GM23338 (cell line): ENCODE data around the gene EIF2S3. TPM values are rescaled to one million over a fixed set of nuclear protein-coding genes. Genes with fewer than 3 reads are reported as not detected.
A peak's percentile ranks its signal among the peaks of the same experiment; 100 is the strongest.

Experiments
- ATAC-seq: fragments of 200-7000 bp; cut with Tn5 transposase; 3 replicates; pipeline ENCODE4 v1.9.1; 2020
- DNase-seq: peaks from one replicate; pipeline ENCODE4 v3.0.0-alpha.2; 2015; ENCODE audit warnings: low spot score
- H2AFZ ChIP-seq: fragments of 200-600 bp; sonication (generic); 2 replicates; pipeline ENCODE4 v1.8.0; 2016; ENCODE audit warnings: antibody characterized with exemption, mild to moderate bottlenecking, moderate library complexity
- H3F3A ChIP-seq: fragments of 200-600 bp; sonication (generic); replicated peaks from 2 replicates; pipeline ENCODE4 v1.8.0; 2017; ENCODE audit warnings: antibody characterized with exemption, mixed run types, low read depth
- H3K27ac ChIP-seq: fragments of 200-600 bp; sonication (generic); 2 replicates; pipeline ENCODE4 v1.6.1; 2016; ENCODE audit warnings: low read depth
- H3K27me3 ChIP-seq: fragments of 200-600 bp; sonication (generic); 2 replicates; pipeline ENCODE4 v1.8.0; 2016; ENCODE audit warnings: mild to moderate bottlenecking, mixed run types, moderate library complexity; ENCODE audit not compliant: insufficient read depth
- H3K36me3 ChIP-seq: fragments of 200-600 bp; sonication (generic); 2 replicates; pipeline ENCODE4 v1.8.0; 2016; ENCODE audit warnings: mild to moderate bottlenecking; ENCODE audit not compliant: insufficient read depth
- H3K4me1 ChIP-seq: fragments of 200-600 bp; sonication (generic); 2 replicates; pipeline ENCODE4 v1.8.0; 2016; ENCODE audit warnings: mild to moderate bottlenecking, moderate library complexity; ENCODE audit not compliant: insufficient read depth
- H3K4me2 ChIP-seq: fragments of 200-600 bp; sonication (generic); 2 replicates; pipeline ENCODE4 v1.7.1; 2017; ENCODE audit warnings: mixed run types
- H3K4me3 ChIP-seq: fragments of 200-600 bp; sonication (generic); 2 replicates; pipeline ENCODE4 v1.6.1; 2016; ENCODE audit warnings: mixed run types
- H3K79me2 ChIP-seq: fragments of 200-600 bp; sonication (generic); replicated peaks from 2 replicates; pipeline ENCODE4 v1.8.0; 2017; ENCODE audit warnings: mild to moderate bottlenecking; ENCODE audit not compliant: insufficient read depth
- H3K9me2 ChIP-seq: fragments of 200-600 bp; sonication (generic); 2 replicates; pipeline ENCODE4 v1.8.0; 2017; ENCODE audit not compliant: insufficient read depth
- H4K20me1 ChIP-seq: fragments of 200-600 bp; sonication (generic); replicated peaks from 2 replicates; pipeline ENCODE4 v1.8.0; 2017; ENCODE audit warnings: mild to moderate bottlenecking; ENCODE audit not compliant: insufficient read depth
- H3K27ac Mint-ChIP-seq: 2 replicates; pipeline ENCODE4 v1.8.0; 2020; ENCODE audit warnings: inconsistent platforms, mild to moderate bottlenecking, moderate library complexity, mixed read lengths
- H3K27me3 Mint-ChIP-seq: 3 replicates; pipeline ENCODE4 v1.8.0; 2022; ENCODE audit warnings: low read depth, mild to moderate bottlenecking, moderate library complexity, mixed read lengths, inconsistent platforms; ENCODE audit not compliant: insufficient read depth, poor library complexity
- H3K36me3 Mint-ChIP-seq: 3 replicates; pipeline ENCODE4 v1.8.0; 2021; ENCODE audit warnings: low read depth, mild to moderate bottlenecking, inconsistent platforms, moderate library complexity, mixed read lengths
- H3K4me1 Mint-ChIP-seq: 3 replicates; pipeline ENCODE4 v1.8.0; 2020; ENCODE audit warnings: mild to moderate bottlenecking, inconsistent platforms, mixed read lengths
- H3K4me3 Mint-ChIP-seq: 3 replicates; pipeline ENCODE4 v1.8.0; 2021; ENCODE audit warnings: moderate library complexity, mild to moderate bottlenecking, inconsistent platforms, mixed read lengths
- H3K9me3 Mint-ChIP-seq: 3 replicates; pipeline ENCODE4 v1.8.0; 2020; ENCODE audit warnings: moderate library complexity, mild to moderate bottlenecking, inconsistent platforms, mixed read lengths
- CREB1 ChIP-seq: fragments of 250-450 bp; sonication (Bioruptor Pico); IDR thresholded peaks from 2 replicates; pipeline ENCODE4 v1.5.0; 2020; ENCODE audit warnings: low read depth, mild to moderate bottlenecking, moderate library complexity
- CTCF ChIP-seq, 2 experiments: fragments of 200-600 bp in 1 of 2; sonication (generic) in 1 of 2; conservative IDR thresholded peaks; 2 replicates each; pipeline versions ENCODE4 v1.5.1 to v1.6.1; 2016 to 2017; ENCODE audit warnings: antibody characterized with exemption in 2 of 2, low read depth in 2 of 2, mild to moderate bottlenecking in 2 of 2, moderate library complexity in 1 of 2
- EZH2 ChIP-seq: fragments of 200-600 bp; sonication (generic); IDR thresholded peaks from one replicate; pipeline ENCODE4 v1.8.0; 2017; ENCODE audit warnings: antibody characterized with exemption, mild to moderate bottlenecking, low read depth; ENCODE audit not compliant: unreplicated experiment
- EZH2phosphoT487 ChIP-seq: fragments of 200-600 bp; sonication (generic); IDR thresholded peaks from one replicate; pipeline ENCODE4 v1.8.1; 2018; ENCODE audit warnings: antibody characterized with exemption; ENCODE audit not compliant: unreplicated experiment
- JUNB ChIP-seq: IDR thresholded peaks from one replicate; pipeline ENCODE4 v1.6.1; 2016; ENCODE audit warnings: antibody characterized with exemption; ENCODE audit not compliant: unreplicated experiment
- NANOG ChIP-seq: IDR thresholded peaks from 2 replicates; pipeline ENCODE4 v1.6.1; 2016; ENCODE audit warnings: antibody characterized with exemption, borderline replicate concordance
- REST ChIP-seq: IDR thresholded peaks from one replicate; pipeline ENCODE4 v1.6.1; 2018; ENCODE audit warnings: antibody characterized with exemption; ENCODE audit not compliant: unreplicated experiment
- STAT1 ChIP-seq: IDR thresholded peaks from one replicate; pipeline ENCODE4 v1.6.1; 2016; ENCODE audit warnings: antibody characterized with exemption; ENCODE audit not compliant: unreplicated experiment
- ZNF114 ChIP-seq: fragments of 250-450 bp; sonication (Bioruptor Pico); IDR thresholded peaks from 2 replicates; pipeline ENCODE4 v1.5.0; 2020; ENCODE audit warnings: mild to moderate bottlenecking, moderate library complexity
- ZNF331 ChIP-seq: fragments of 250-450 bp; sonication (Bioruptor Pico); IDR thresholded peaks from 2 replicates; pipeline ENCODE4 v1.5.0; 2020; ENCODE audit warnings: low read depth, mild to moderate bottlenecking, moderate library complexity
- polyA plus RNA-seq: library from polyadenylated mRNA; unstranded; fragments of >200 nt; fragmentation: Nextera tagmentation; extraction: Ambion mirVana; gene quantifications from 2 replicates; pipeline ENCODE4 v1.2.1, GENCODE V29; 2016
- total RNA-seq: library from RNA; depleted of rRNA; stranded (reverse); fragments of >200 nt; shearing (Covaris generic); gene quantifications from 2 replicates; pipeline ENCODE4 v1.2.3, GENCODE V29; 2014
- TF ChIP-seq, protein P1 (sequence below): IDR thresholded peaks from 2 replicates; pipeline ENCODE4 v1.6.1; 2016; ENCODE audit warnings: antibody characterized with exemption

EIF2S3 gene
- total and polyA plus RNA-seq, 2 experiments from 2014 or later, result 90.5 to 323 TPM

DNA sequence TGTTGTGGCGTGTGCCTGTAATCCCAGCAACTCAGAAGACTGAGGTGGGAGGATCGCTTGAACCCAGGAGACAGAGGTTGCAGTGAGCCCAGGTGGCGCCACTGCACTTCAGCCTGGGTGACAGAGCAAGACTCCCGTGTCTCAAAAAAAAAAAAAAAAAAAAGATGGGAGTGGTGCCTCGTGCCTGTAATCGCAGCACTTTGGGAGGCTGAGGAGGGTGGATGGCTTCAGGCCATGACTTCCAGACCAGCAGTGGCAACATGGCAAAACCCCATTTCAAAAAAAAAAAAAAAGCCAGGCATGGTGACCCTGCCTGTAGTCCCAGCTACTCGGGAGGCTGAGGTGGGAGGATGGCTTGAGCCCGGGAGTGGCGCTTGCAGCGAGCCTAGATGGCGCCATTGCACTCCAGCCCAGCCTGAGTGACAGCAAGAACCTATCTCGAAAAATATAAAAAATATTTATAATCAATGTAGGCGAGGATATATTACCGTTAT is 27.0 kb downstream of the EIF2S3 start:
- DNase-seq (peak; percentile 57), ATAC-seq (peak; percentile 77)
- no peaks in the 10 kb centered on the region for H3K27me3 ChIP-seq
- Mint-ChIP-seq H3K27me3 (no peaks in the 10 kb centered on the region), H3K4me3 (no peak overlapping the region), H3K27ac (no peak overlapping the region), H3K36me3 (peaks cover 19% of the 10 kb centered on the region; the same call in 2 of the 3 replicates), H3K9me3 (no peaks in the 10 kb centered on the region), H3K4me1 (peaks cover 5% of the 10 kb centered on the region; the same call in 2 of the 3 replicates)
- H2AFZ ChIP-seq, result no peak overlapping the region
- TF ChIP-seq, protein P1, sequence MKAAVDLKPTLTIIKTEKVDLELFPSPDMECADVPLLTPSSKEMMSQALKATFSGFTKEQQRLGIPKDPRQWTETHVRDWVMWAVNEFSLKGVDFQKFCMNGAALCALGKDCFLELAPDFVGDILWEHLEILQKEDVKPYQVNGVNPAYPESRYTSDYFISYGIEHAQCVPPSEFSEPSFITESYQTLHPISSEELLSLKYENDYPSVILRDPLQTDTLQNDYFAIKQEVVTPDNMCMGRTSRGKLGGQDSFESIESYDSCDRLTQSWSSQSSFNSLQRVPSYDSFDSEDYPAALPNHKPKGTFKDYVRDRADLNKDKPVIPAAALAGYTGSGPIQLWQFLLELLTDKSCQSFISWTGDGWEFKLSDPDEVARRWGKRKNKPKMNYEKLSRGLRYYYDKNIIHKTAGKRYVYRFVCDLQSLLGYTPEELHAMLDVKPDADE, result no peak
- peak; percentile 53 to 68 for TF ChIP-seq CTCF (conservative IDR thresholded peaks at IDR 0.05; ENCODE audit: low read depth in 2 of 2)
- H3K79me2 ChIP-seq, result no peaks in the 10 kb centered on the region
- H3F3A ChIP-seq, result no peaks in the 10 kb centered on the region; the same call in 1 of the 2 replicates
- no peaks in the 10 kb centered on the region; the same call in 1 of the 2 replicates for H3K36me3 ChIP-seq
- H3K9me2 ChIP-seq, result no peaks in the 10 kb centered on the region
- H3K4me1 ChIP-seq, result no peaks in the 10 kb centered on the region
- no peak overlapping the region for H3K27ac ChIP-seq
- H3K4me3 ChIP-seq, result no peak overlapping the region
- no peaks in the 10 kb centered on the region for H4K20me1 ChIP-seq
- H3K4me2 ChIP-seq, result no peak overlapping the region

DNA sequence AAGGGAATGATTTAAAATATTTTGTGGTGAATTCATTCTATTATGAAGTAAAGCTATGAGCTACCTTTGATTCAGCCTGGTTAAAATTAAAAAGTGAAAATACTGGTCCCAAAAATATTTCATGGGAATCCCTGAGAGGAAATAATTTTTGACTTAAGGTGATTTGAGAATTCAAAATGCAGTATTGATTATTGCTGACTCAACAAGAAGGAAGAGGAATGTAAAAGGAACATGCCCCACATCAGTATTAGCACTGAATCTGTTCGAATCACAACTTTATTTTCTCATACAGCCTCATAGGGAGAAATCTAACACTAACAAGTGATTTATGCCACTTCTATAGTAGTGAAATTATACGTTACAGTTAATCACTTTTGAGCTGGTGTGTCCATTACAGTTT is 27.7 kb downstream of the EIF2S3 start:
- Histone ChIP-seq H3F3A (no peaks in the 10 kb centered on the region; the same call in 1 of the 2 replicates), H3K4me3 (no peak overlapping the region), H3K36me3 (no peaks in the 10 kb centered on the region; the same call in 1 of the 2 replicates), H3K4me1 (no peaks in the 10 kb centered on the region), H2AFZ (no peak overlapping the region), H4K20me1 (no peaks in the 10 kb centered on the region), H3K79me2 (no peaks in the 10 kb centered on the region), H3K27me3 (no peaks in the 10 kb centered on the region), H3K9me2 (no peaks in the 10 kb centered on the region), H3K27ac (no peak overlapping the region), H3K4me2 (no peak overlapping the region)
- ATAC-seq, result no peak
- H3K4me3 Mint-ChIP-seq, result no peak overlapping the region
- DNase-seq, result no peak
- peaks cover 5% of the 10 kb centered on the region; the same call in 2 of the 3 replicates for H3K4me1 Mint-ChIP-seq
- H3K27ac Mint-ChIP-seq, result no peak overlapping the region
- no peaks in the 10 kb centered on the region for H3K27me3 Mint-ChIP-seq
- no peaks in the 10 kb centered on the region for H3K9me3 Mint-ChIP-seq
- peaks cover 13% of the 10 kb centered on the region; the same call in 2 of the 3 replicates for H3K36me3 Mint-ChIP-seq
- TF ChIP-seq NANOG (no peak), ZNF114 (CRISPR knock-in tag) (no peak), ZNF331 (CRISPR knock-in tag) (no peak), CREB1 (no peak), JUNB (no peak), EZH2 (no peak), REST (no peak), CTCF (conservative IDR thresholded peaks at IDR 0.05; ENCODE audit: low read depth in 2 of 2) (no peak), STAT1 (no peak), EZH2phosphoT487 (no peak)
